Measurements from ENCODE around the gene IGFL2. TPM values are rescaled to one million over a fixed set of nuclear protein-coding genes. Genes with fewer than 3 reads are reported as not detected.
A peak's percentile ranks its signal among the peaks of the same experiment; 100 is the strongest.
"Not testable (repeated sequence)": the region's sequence is repeated elsewhere in the genome, so short reads cannot be mapped to it uniquely, and the experiment has no call there.

IGFL2 gene
- total RNA-seq, 1 experiment from 2014 or later, result not detected

- peaks cover 10% of the 10 kb centered on the region for H3K36me3 Mint-ChIP-seq (ENCODE audit: insufficient read depth, unreplicated experiment)
- no peaks in the 10 kb centered on the region for H3K4me1 Mint-ChIP-seq (ENCODE audit: low read depth, unreplicated experiment)
- intact Hi-C loops (cut with micrococcal nuclease; ENCODE audit: unreplicated experiment), result loop anchor here (2.0 kb wide), 1 partner anchor 73 kb away; no protein-coding TSS in a partner anchor
- TF ChIP-seq CTCF (IDR thresholded peaks at IDR 0.05; ENCODE audit: unreplicated experiment), result no peak
- H3K27ac Mint-ChIP-seq (ENCODE audit: unreplicated experiment), result no peak overlapping the region
- CTCF ChIA-PET, result interaction anchor here (0.8 kb wide), 1 partner anchor 73 kb away, joined by 4 read pairs; no protein-coding TSS in a partner anchor
- no TSS peak for BruUV-seq (replicated peaks)
- H3K4me3 Mint-ChIP-seq (ENCODE audit: low read depth, unreplicated experiment), result no peak overlapping the region
- peaks cover 96% of the 10 kb centered on the region for H3K27me3 Mint-ChIP-seq (ENCODE audit: unreplicated experiment)
- no peak for DNase-seq
- no peaks in the 10 kb centered on the region for H3K9me3 Mint-ChIP-seq (ENCODE audit: low read depth, unreplicated experiment)
Measured at GRCh38 chr19:46191972-46192371, 43.9 kb downstream of the IGFL2 start.

GRCh38 chr19:46192626-46192991 lies 44.6 kb downstream of the IGFL2 start:
- DNase-seq; H3K4me3 Mint-ChIP-seq (ENCODE audit: low read depth, unreplicated experiment); H3K27ac Mint-ChIP-seq (ENCODE audit: unreplicated experiment); BruUV-seq (replicated peaks); H3K4me1 Mint-ChIP-seq (ENCODE audit: low read depth, unreplicated experiment); H3K36me3 Mint-ChIP-seq (ENCODE audit: insufficient read depth, unreplicated experiment); H3K9me3 Mint-ChIP-seq (ENCODE audit: low read depth, unreplicated experiment); CTCF ChIA-PET: not testable (repeated sequence)
- intact Hi-C loops (cut with micrococcal nuclease; ENCODE audit: unreplicated experiment), result loop anchor here (2.0 kb wide), 1 partner anchor 72 kb away; no protein-coding TSS in a partner anchor
- H3K27me3 Mint-ChIP-seq (ENCODE audit: unreplicated experiment), result peaks cover 100% of the 10 kb centered on the region

GRCh38 chr19:46192992-46193650 lies 45.1 kb downstream of the IGFL2 start:
- intact Hi-C loops (cut with micrococcal nuclease; ENCODE audit: unreplicated experiment), result loop anchor here (2.0 kb wide), 1 partner anchor 72 kb away; no protein-coding TSS in a partner anchor
- no peak overlapping the region for H3K4me3 Mint-ChIP-seq (ENCODE audit: low read depth, unreplicated experiment)

GRCh38 chr19:46193678-46194077 lies 45.6 kb downstream of the IGFL2 start:
- Mint-ChIP-seq H3K4me1 (ENCODE audit: low read depth, unreplicated experiment) (no peaks in the 10 kb centered on the region), H3K4me3 (ENCODE audit: low read depth, unreplicated experiment) (no peak overlapping the region), H3K27me3 (ENCODE audit: unreplicated experiment) (peaks cover 100% of the 10 kb centered on the region), H3K27ac (ENCODE audit: unreplicated experiment) (no peak overlapping the region), H3K9me3 (ENCODE audit: low read depth, unreplicated experiment) (no peaks in the 10 kb centered on the region), H3K36me3 (ENCODE audit: insufficient read depth, unreplicated experiment) (peaks cover 10% of the 10 kb centered on the region)
- CTCF ChIA-PET, result interaction anchor here (1.2 to 1.4 kb wide), 3 partner anchors 9 to 65 kb away, joined by 3 to 5 read pairs (median 4); no protein-coding TSS in a partner anchor
- intact Hi-C loops (cut with micrococcal nuclease; ENCODE audit: unreplicated experiment), result loop anchor here (2.0 kb wide), 1 partner anchor 71 kb away; no protein-coding TSS in a partner anchor
- TF ChIP-seq CTCF (IDR thresholded peaks at IDR 0.05; ENCODE audit: unreplicated experiment), result no peak
- BruUV-seq (replicated peaks), result no TSS peak
- DNase-seq, result no peak

More at GRCh38 chr19:46192992-46193650, 45.1 kb downstream of the IGFL2 start:
- Mint-ChIP-seq H3K9me3 (ENCODE audit: low read depth, unreplicated experiment) (no peaks in the 10 kb centered on the region), H3K4me1 (ENCODE audit: low read depth, unreplicated experiment) (no peaks in the 10 kb centered on the region), H3K36me3 (ENCODE audit: insufficient read depth, unreplicated experiment) (peaks cover 10% of the 10 kb centered on the region), H3K27ac (ENCODE audit: unreplicated experiment) (no peak overlapping the region), H3K27me3 (ENCODE audit: unreplicated experiment) (peaks cover 100% of the 10 kb centered on the region)
- CTCF ChIA-PET, result interaction anchor here (1.2 to 1.4 kb wide), 3 partner anchors 8 to 66 kb away, joined by 3 to 5 read pairs (median 4); no protein-coding TSS in a partner anchor
- DNase-seq, result peak; percentile 48
- TF ChIP-seq CTCF (IDR thresholded peaks at IDR 0.05; ENCODE audit: unreplicated experiment), result no peak
- no TSS peak for BruUV-seq (replicated peaks)

GRCh38 chr19:46195104-46195503 lies 47.1 kb downstream of the IGFL2 start:
- no peaks in the 10 kb centered on the region for H3K4me1 Mint-ChIP-seq (ENCODE audit: low read depth, unreplicated experiment)
- DNase-seq, result no peak
- H3K27ac Mint-ChIP-seq (ENCODE audit: unreplicated experiment), result no peak overlapping the region
- H3K27me3 Mint-ChIP-seq (ENCODE audit: unreplicated experiment), result peaks cover 91% of the 10 kb centered on the region
- CTCF ChIA-PET, result no interaction called here
- H3K36me3 Mint-ChIP-seq (ENCODE audit: insufficient read depth, unreplicated experiment), result peaks cover 10% of the 10 kb centered on the region
- TF ChIP-seq CTCF (IDR thresholded peaks at IDR 0.05; ENCODE audit: unreplicated experiment), result no peak
- BruUV-seq (replicated peaks), result no TSS peak
- intact Hi-C loops (cut with micrococcal nuclease; ENCODE audit: unreplicated experiment), result no loop called here
- no peaks in the 10 kb centered on the region for H3K9me3 Mint-ChIP-seq (ENCODE audit: low read depth, unreplicated experiment)
- H3K4me3 Mint-ChIP-seq (ENCODE audit: low read depth, unreplicated experiment), result no peak overlapping the region

- DNase-seq; H3K4me1 Mint-ChIP-seq (ENCODE audit: low read depth, unreplicated experiment); H3K9me3 Mint-ChIP-seq (ENCODE audit: low read depth, unreplicated experiment); BruUV-seq (replicated peaks); H3K27ac Mint-ChIP-seq (ENCODE audit: unreplicated experiment); H3K36me3 Mint-ChIP-seq (ENCODE audit: insufficient read depth, unreplicated experiment); intact Hi-C loops (cut with micrococcal nuclease; ENCODE audit: unreplicated experiment); H3K4me3 Mint-ChIP-seq (ENCODE audit: low read depth, unreplicated experiment): not testable (repeated sequence)
- CTCF ChIA-PET, result interaction anchor here (1.1 kb wide), 1 partner anchor 113 kb away, joined by 3 read pairs; no protein-coding TSS in a partner anchor
- H3K27me3 Mint-ChIP-seq (ENCODE audit: unreplicated experiment), result peaks cover 90% of the 10 kb centered on the region
Measured at GRCh38 chr19:46195919-46196318, 47.9 kb downstream of the IGFL2 start.
